NCI-H128 (cell line): ENCODE data around the gene DSE.

Experiments used
- DNase-seq: peaks from one replicate; lab custom pipeline; 2025; ENCODE audit not compliant: unreplicated experiment; lab: John Stamatoyannopoulos, UW

DSE gene

GRCh38 chr6:116409756-116410155 is 39.0 kb downstream of the DSE start:
- no peak for DNase-seq

GRCh38 chr6:116411284-116411623 is 40.5 kb downstream of the DSE start:
- DNase-seq: no peak

- DNase-seq: no peak
Measured at GRCh38 chr6:116412270-116412669, 41.5 kb downstream of the DSE start.

- no peak for DNase-seq
Measured at GRCh38 chr6:116413357-116413756, 42.6 kb downstream of the DSE start.

- no peak for DNase-seq
Measured at GRCh38 chr6:116417661-116418060, 46.9 kb downstream of the DSE start.

- DNase-seq: no peak
Measured at GRCh38 chr6:116419069-116419786, 48.5 kb downstream of the DSE start.

- DNase-seq: no peak
Measured at GRCh38 chr6:116420341-116420740, 49.6 kb downstream of the DSE start.

- DNase-seq: no peak
Measured at GRCh38 chr6:116422238-116422637, 51.5 kb downstream of the DSE start.

- no peak for DNase-seq
Measured at GRCh38 chr6:116424001-116424400, 53.3 kb downstream of the DSE start.

GRCh38 chr6:116426551-116426950 is 55.8 kb downstream of the DSE start:
- no peak for DNase-seq

- DNase-seq: no peak
Measured at GRCh38 chr6:116429111-116429510, 58.4 kb downstream of the DSE start.

- DNase-seq: no peak
Measured at GRCh38 chr6:116430860-116431259, 60.1 kb downstream of the DSE start.

GRCh38 chr6:116431964-116432595 is 61.3 kb downstream of the DSE start:
- no peak for DNase-seq

GRCh38 chr6:116433206-116433712 is 62.5 kb downstream of the DSE start:
- DNase-seq: no peak

- no peak for DNase-seq
Measured at GRCh38 chr6:116434056-116434725, 63.4 kb downstream of the DSE start.

- DNase-seq: no peak
Measured at GRCh38 chr6:116436586-116436985, 65.8 kb downstream of the DSE start.

GRCh38 chr6:116437656-116438055 is 66.9 kb downstream of the DSE start:
- no peak for DNase-seq

- DNase-seq: no peak
Measured at GRCh38 chr6:116438590-116439448, 68.1 kb downstream of the DSE start.

- DNase-seq: no peak
Measured at GRCh38 chr6:116439522-116440051, 68.8 kb downstream of the DSE start.

- no peak for DNase-seq
Measured at GRCh38 chr6:116443105-116443504, 72.4 kb downstream of the DSE start.

- no peak for DNase-seq
Measured at GRCh38 chr6:116444092-116444491, 73.3 kb downstream of the DSE start.
